Right cardiac atrium (tissue), 5 donors: ENCODE results near the gene FER. TPM values are rescaled to one million over a fixed set of nuclear protein-coding genes. Genes with fewer than 3 reads are reported as not detected.
"Not testable (repeated sequence)": the region's sequence is repeated elsewhere in the genome, so short reads cannot be mapped to it uniquely, and the experiment has no call there.

Source experiments
- ATAC-seq, 2 donors: fragments of 200-7000 bp; cut with Tn5 transposase; one replicate each; pipeline versions ENCODE4 v1.8.0 to v1.9.1; 2020; ENCODE audit warnings: moderate library complexity in 2 of 2, mild to moderate bottlenecking in 1 of 2
- DNase-seq, 3 donors: peaks; one replicate each; pipeline ENCODE4 v3.0.0-alpha.2; 2020
- H3K27ac ChIP-seq: one replicate; pipeline ENCODE4 v1.5.1; 2013; ENCODE audit warnings: mild to moderate bottlenecking, low read length, control low read depth, moderate library complexity
- H3K27me3 ChIP-seq: one replicate; pipeline ENCODE4 v1.6.1; 2013; ENCODE audit not compliant: control insufficient read depth, insufficient read depth
- H3K4me1 ChIP-seq: one replicate; pipeline ENCODE4 v1.6.1; 2013; ENCODE audit warnings: low read length; ENCODE audit not compliant: control insufficient read depth, insufficient read depth
- H3K4me3 ChIP-seq: one replicate; pipeline ENCODE4 v1.5.1; 2013; ENCODE audit warnings: low read length, control low read depth
- H3K9me3 ChIP-seq: one replicate; pipeline ENCODE4 v1.6.1; 2013; ENCODE audit warnings: low read length; ENCODE audit not compliant: control insufficient read depth
- WGBS: extraction: QIAGEN DNeasy Blood & Tissue Kit; methylation state at CpG from one replicate; pipeline ENCODE4 v1.1.7; 2013; 5-methylcytosine and 5-hydroxymethylcytosine counted together
- intact Hi-C, 4 donors: fragments of 100-400 bp; cut with DNase I; formaldehyde crosslinking; loops; one replicate each; pipeline versions ENCODE4 v1.11.0 to v1.14.0; 2022 to 2023
- polyA plus RNA-seq: library from polyadenylated mRNA; stranded (reverse); fragments of 200-250 nt; gene quantifications from one replicate; pipeline ENCODE4 v1.2.3, GENCODE V29; 2013
- total RNA-seq, 4 donors: library from RNA; stranded (reverse); fragmentation: NEBNext Ultra II Directional; extraction: Animal tissue kit (Norgen Biotek cat#: 25700); gene quantifications; one replicate each; pipeline ENCODE4 v1.2.1, GENCODE V29; 2021
- donor health status: healthy with polysubstance abuse.
- donor health status: DM: no; HTN: yes; CAD: no.
- donor health status: DM: no; HTN: no; CAD: no.
- donor health status: DM: no; HTN: yes; CAD: no; lungs with severe emphysema.
- donor health status: DM: yes; HTN: yes; CAD: no.

The FER gene
- total and polyA plus RNA-seq, 5 donors = 1.7 to 29.4 (median 19.2) TPM

GRCh38 chr5:108836492-108836891 is 88.8 kb downstream of the FER start:
- Histone ChIP-seq H3K4me1 (no peaks in the 10 kb centered on the region), H3K9me3 (no peaks in the 10 kb centered on the region), H3K27me3 (no peaks in the 10 kb centered on the region), H3K4me3 (no peak overlapping the region), H3K27ac (no peak overlapping the region)
- ATAC-seq (no peak), DNase-seq (no peak)
- intact Hi-C loops = no loop called here
- 78% methylated on average over 2 of the region's 2 CpGs for WGBS

- H3K27ac ChIP-seq, H3K4me1 ChIP-seq, H3K9me3 ChIP-seq, H3K27me3 ChIP-seq, H3K4me3 ChIP-seq, intact Hi-C loops, DNase-seq, ATAC-seq: not testable (repeated sequence)
- 90% methylated on average over 3 of the region's 3 CpGs for WGBS
These were observed 94.7 kb downstream of the FER start for GRCh38 chr5:108842260-108842941.

- WGBS = 92% methylated on average over 4 of the region's 4 CpGs
- H3K27ac ChIP-seq, H3K9me3 ChIP-seq, DNase-seq, ATAC-seq, H3K4me1 ChIP-seq, H3K27me3 ChIP-seq, intact Hi-C loops, H3K4me3 ChIP-seq: not testable (repeated sequence)
These were observed 103.4 kb downstream of the FER start for GRCh38 chr5:108851129-108851528.

GRCh38 chr5:108857905-108858304 is 110.2 kb downstream of the FER start:
- no peak for ATAC-seq

GRCh38 chr5:108858959-108859358 is 111.3 kb downstream of the FER start:
- no peak overlapping the region for H3K4me3 ChIP-seq
- ATAC-seq = no peak
- intact Hi-C loops = no loop called here
- no peak for DNase-seq
- H3K27ac ChIP-seq = no peak overlapping the region
- WGBS = 62% methylated on average over 2 of the region's 2 CpGs
- no peaks in the 10 kb centered on the region for H3K27me3 ChIP-seq
- H3K4me1 ChIP-seq = no peaks in the 10 kb centered on the region
- no peaks in the 10 kb centered on the region for H3K9me3 ChIP-seq

More at GRCh38 chr5:108857905-108858304, 110.2 kb downstream of the FER start:
- Histone ChIP-seq H3K4me1 (no peaks in the 10 kb centered on the region), H3K27ac (no peak overlapping the region), H3K4me3 (no peak overlapping the region), H3K27me3 (no peaks in the 10 kb centered on the region), H3K9me3 (no peaks in the 10 kb centered on the region)
- no peak for DNase-seq
- intact Hi-C loops = no loop called here
- 73% methylated on average over 1 of the region's 1 CpG for WGBS

GRCh38 chr5:108862211-108862610 is 114.5 kb downstream of the FER start:
- H3K4me1 ChIP-seq = no peaks in the 10 kb centered on the region
- DNase-seq = no peak
- intact Hi-C loops = no loop called here
- no peaks in the 10 kb centered on the region for H3K27me3 ChIP-seq
- H3K27ac ChIP-seq = no peak overlapping the region
- H3K9me3 ChIP-seq = no peaks in the 10 kb centered on the region
- ATAC-seq = no peak
- no peak overlapping the region for H3K4me3 ChIP-seq

- H3K27ac ChIP-seq, H3K4me1 ChIP-seq, ATAC-seq, H3K4me3 ChIP-seq, H3K9me3 ChIP-seq, intact Hi-C loops, H3K27me3 ChIP-seq, DNase-seq: not testable (repeated sequence)
- WGBS = 99% methylated on average over 3 of the region's 3 CpGs
These were observed 118.4 kb downstream of the FER start for GRCh38 chr5:108866097-108866496.

- ATAC-seq = no peak
- Histone ChIP-seq H3K27me3 (no peaks in the 10 kb centered on the region), H3K9me3 (no peaks in the 10 kb centered on the region), H3K4me1 (no peaks in the 10 kb centered on the region), H3K4me3 (no peak overlapping the region), H3K27ac (no peak overlapping the region)
- no peak for DNase-seq
- intact Hi-C loops = no loop called here
- WGBS = 68% methylated on average over 4 of the region's 4 CpGs
These were observed 120.0 kb downstream of the FER start for GRCh38 chr5:108867656-108868055.

- ATAC-seq (no peak), DNase-seq (no peak)
- 99% methylated on average over 1 of the region's 1 CpG for WGBS
- Histone ChIP-seq H3K4me3 (no peak overlapping the region), H3K27ac (no peak overlapping the region), H3K4me1 (no peaks in the 10 kb centered on the region), H3K27me3 (no peaks in the 10 kb centered on the region), H3K9me3 (no peaks in the 10 kb centered on the region)
- intact Hi-C loops = no loop called here
These were observed 121.4 kb downstream of the FER start for GRCh38 chr5:108869066-108869465.

- ATAC-seq (no peak), DNase-seq (no peak)
- Histone ChIP-seq H3K27ac (no peak overlapping the region), H3K9me3 (no peaks in the 10 kb centered on the region), H3K4me1 (no peaks in the 10 kb centered on the region), H3K4me3 (no peak overlapping the region), H3K27me3 (no peaks in the 10 kb centered on the region)
- intact Hi-C loops = no loop called here
These were observed 128.8 kb downstream of the FER start for GRCh38 chr5:108876451-108876850.

- Histone ChIP-seq H3K27ac (no peak overlapping the region), H3K9me3 (no peaks in the 10 kb centered on the region), H3K4me1 (no peaks in the 10 kb centered on the region), H3K4me3 (no peak overlapping the region), H3K27me3 (no peaks in the 10 kb centered on the region)
- WGBS = 94% methylated on average over 2 of the region's 2 CpGs
- ATAC-seq = no peak
- intact Hi-C loops = no loop called here
- DNase-seq = no peak
These were observed 131.1 kb downstream of the FER start for GRCh38 chr5:108878756-108879155.

- no peak overlapping the region for H3K4me3 ChIP-seq
- DNase-seq (no peak), ATAC-seq (no peak)
- no peaks in the 10 kb centered on the region for H3K9me3 ChIP-seq
- H3K27me3 ChIP-seq = no peaks in the 10 kb centered on the region
- intact Hi-C loops = no loop called here
- no peak overlapping the region for H3K27ac ChIP-seq
- 92% methylated on average over 6 of the region's 6 CpGs for WGBS
- no peaks in the 10 kb centered on the region for H3K4me1 ChIP-seq
These were observed 133.4 kb downstream of the FER start for GRCh38 chr5:108881133-108881532.
